Parathyroid adenoma (tissue), 2 donors: ENCODE results near the gene NLE1.
A peak's percentile ranks its signal among the peaks of the same experiment; 100 is the strongest.
"Not testable (repeated sequence)": the region's sequence is repeated elsewhere in the genome, so short reads cannot be mapped to it uniquely, and the experiment has no call there.

ENCODE experiments used
- H2AFZ ChIP-seq: fragments of 300-600 bp; sonication (generic); one replicate; pipeline ENCODE4 v1.7.0; 2017; ENCODE audit warnings: antibody characterized with exemption, mild to moderate bottlenecking
- H3K27ac ChIP-seq: fragments of 300-600 bp; sonication (generic); one replicate; pipeline ENCODE4 v1.7.0; 2017
- H3K27me3 ChIP-seq: fragments of 300-600 bp; sonication (generic); one replicate; pipeline ENCODE4 v1.7.0; 2017; ENCODE audit warnings: low read length; ENCODE audit not compliant: control insufficient read depth, insufficient read depth
- H3K36me3 ChIP-seq: fragments of 300-600 bp; sonication (generic); one replicate; pipeline ENCODE4 v1.7.0; 2017; ENCODE audit warnings: low read length; ENCODE audit not compliant: control insufficient read depth, insufficient read depth
- H3K4me1 ChIP-seq: fragments of 300-600 bp; sonication (generic); one replicate; pipeline ENCODE4 v1.7.0; 2017; ENCODE audit warnings: control low read depth
- H3K4me2 ChIP-seq: fragments of 300-600 bp; sonication (generic); one replicate; pipeline ENCODE4 v1.7.0; 2017; ENCODE audit warnings: low read length
- H3K4me3 ChIP-seq: fragments of 300-600 bp; sonication (generic); one replicate; pipeline ENCODE4 v1.7.0; 2017; ENCODE audit warnings: low read depth, low read length
- H3K79me2 ChIP-seq: fragments of 300-600 bp; sonication (generic); one replicate; pipeline ENCODE4 v1.7.0; 2017; ENCODE audit warnings: control low read depth
- H3K9ac ChIP-seq: fragments of 300-600 bp; sonication (generic); one replicate; pipeline ENCODE4 v1.7.0; 2017; ENCODE audit warnings: mild to moderate bottlenecking
- H3K9me3 ChIP-seq: fragments of 300-600 bp; sonication (generic); one replicate; pipeline ENCODE4 v1.7.0; 2017; ENCODE audit warnings: low read length; ENCODE audit not compliant: control insufficient read depth
- CTCF ChIP-seq: fragments of 300-600 bp; sonication (generic); IDR thresholded peaks from one replicate; pipeline ENCODE4 v1.7.0; 2017; ENCODE audit warnings: antibody characterized with exemption, mild to moderate bottlenecking
- donor health status: primary hyperparathyroidism.

NLE1 gene

GRCh38 chr17:35097776-35098175, 44.3 kb downstream of the NLE1 start:
- no peak for TF ChIP-seq CTCF
- H3K9ac ChIP-seq = no peak overlapping the region
- no peak overlapping the region for H3K27ac ChIP-seq
- no peaks in the 10 kb centered on the region for H3K9me3 ChIP-seq
- no peaks in the 10 kb centered on the region for H3K79me2 ChIP-seq
- no peaks in the 10 kb centered on the region for H3K27me3 ChIP-seq
- no peaks in the 10 kb centered on the region for H3K36me3 ChIP-seq
- no peaks in the 10 kb centered on the region for H3K4me1 ChIP-seq
- no peak overlapping the region for H3K4me3 ChIP-seq
- H3K4me2 ChIP-seq = no peak overlapping the region
- H2AFZ ChIP-seq = no peak overlapping the region

- no peak overlapping the region for H3K4me3 ChIP-seq
- H3K9me3 ChIP-seq = no peaks in the 10 kb centered on the region
- no peak overlapping the region for H2AFZ ChIP-seq
- no peak for TF ChIP-seq CTCF
- H3K27me3 ChIP-seq = no peaks in the 10 kb centered on the region
- no peak overlapping the region for H3K9ac ChIP-seq
- H3K4me1 ChIP-seq = no peaks in the 10 kb centered on the region
- no peak overlapping the region for H3K4me2 ChIP-seq
- no peaks in the 10 kb centered on the region for H3K79me2 ChIP-seq
- no peak overlapping the region for H3K27ac ChIP-seq
- H3K36me3 ChIP-seq = no peaks in the 10 kb centered on the region
Observed at GRCh38 chr17:35095741-35096140, 46.4 kb downstream of the NLE1 start.

- Histone ChIP-seq H3K79me2 (no peaks in the 10 kb centered on the region), H3K4me1 (no peaks in the 10 kb centered on the region), H3K9ac (no peak overlapping the region), H3K27me3 (no peaks in the 10 kb centered on the region), H3K36me3 (no peaks in the 10 kb centered on the region), H3K4me3 (no peak overlapping the region), H3K27ac (no peak overlapping the region), H3K4me2 (no peak overlapping the region), H2AFZ (no peak overlapping the region), H3K9me3 (no peaks in the 10 kb centered on the region)
- TF ChIP-seq CTCF = no peak
Observed at GRCh38 chr17:35094902-35095301, 47.2 kb downstream of the NLE1 start.

- not testable (repeated sequence) for H3K4me2 ChIP-seq, H3K4me3 ChIP-seq, H3K79me2 ChIP-seq, H3K27me3 ChIP-seq, H3K9ac ChIP-seq, H3K4me1 ChIP-seq, H3K36me3 ChIP-seq, H3K9me3 ChIP-seq, H3K27ac ChIP-seq, H2AFZ ChIP-seq
Observed at GRCh38 chr17:35090707-35091106, 51.4 kb downstream of the NLE1 start.

- Histone ChIP-seq H3K4me3 (peak overlapping the region; percentile 25), H3K36me3 (no peaks in the 10 kb centered on the region), H3K4me2 (peak overlapping the region; percentile 70), H3K9me3 (no peaks in the 10 kb centered on the region), H3K4me1 (peaks cover 7% of the 10 kb centered on the region), H3K27ac (peak overlapping the region; percentile 50), H3K27me3 (no peaks in the 10 kb centered on the region), H3K79me2 (peaks cover 6% of the 10 kb centered on the region), H2AFZ (peak overlapping the region; percentile 80), H3K9ac (no peak overlapping the region)
- TF ChIP-seq CTCF = peak; percentile 8
Observed at GRCh38 chr17:35089586-35090296, 52.4 kb downstream of the NLE1 start.
